ENCODE data around the gene ITPRIPL2.

ITPRIPL2 gene

GRCh38 chr16:19127205-19127604 is 13.4 kb downstream of the ITPRIPL2 start:
- DNase-seq = no peak

- DNase-seq = no peak
Measured at GRCh38 chr16:19127674-19128131, 13.9 kb downstream of the ITPRIPL2 start.

GRCh38 chr16:19128454-19129200 is 14.9 kb downstream of the ITPRIPL2 start:
- no peak for DNase-seq

GRCh38 chr16:19130385-19130784 is 16.6 kb downstream of the ITPRIPL2 start:
- no peak for DNase-seq

GRCh38 chr16:19130852-19131824 is 17.4 kb downstream of the ITPRIPL2 start:
- DNase-seq = no peak

GRCh38 chr16:19131825-19132218 is 18.1 kb downstream of the ITPRIPL2 start:
- DNase-seq = no peak

- no peak for DNase-seq
Measured at GRCh38 chr16:19132255-19132654, 18.5 kb downstream of the ITPRIPL2 start.

- DNase-seq = no peak
Measured at GRCh38 chr16:19132898-19133297, 19.1 kb downstream of the ITPRIPL2 start.

GRCh38 chr16:19133600-19133999 is 19.8 kb downstream of the ITPRIPL2 start:
- no peak for DNase-seq

GRCh38 chr16:19135201-19135842 is 21.6 kb downstream of the ITPRIPL2 start:
- DNase-seq = no peak

GRCh38 chr16:19135896-19136438 is 22.2 kb downstream of the ITPRIPL2 start:
- no peak for DNase-seq

GRCh38 chr16:19136549-19137196 is 22.9 kb downstream of the ITPRIPL2 start:
- DNase-seq = no peak

- no peak for DNase-seq
Measured at GRCh38 chr16:19137201-19138128, 23.7 kb downstream of the ITPRIPL2 start.

GRCh38 chr16:19138601-19139000 is 24.8 kb downstream of the ITPRIPL2 start:
- DNase-seq = no peak

- DNase-seq = no peak
Measured at GRCh38 chr16:19139436-19140091, 25.8 kb downstream of the ITPRIPL2 start.

GRCh38 chr16:19140396-19140795 is 26.6 kb downstream of the ITPRIPL2 start:
- DNase-seq = no peak

GRCh38 chr16:19142939-19143598 is 29.3 kb downstream of the ITPRIPL2 start:
- DNase-seq = no peak

- no peak for DNase-seq
Measured at GRCh38 chr16:19143599-19143956, 29.8 kb downstream of the ITPRIPL2 start.

- no peak for DNase-seq
Measured at GRCh38 chr16:19145010-19145409, 31.2 kb downstream of the ITPRIPL2 start.

GRCh38 chr16:19147126-19147525 is 33.4 kb downstream of the ITPRIPL2 start:
- DNase-seq = no peak

All from DMS79 (cell line).